SK-N-MC (cell line): ENCODE results near the gene MED27.

Experiments used
- DNase-seq: peaks from one replicate; pipeline ENCODE4 v3.0.0-alpha.2; 2011; ENCODE audit warnings: low read depth, low spot score
- H3K27ac ChIP-seq: fragments of 200-600 bp; sonication (generic); 2 replicates; pipeline ENCODE4 v1.5.1; 2016; ENCODE audit warnings: mixed run types
- H3K36me3 ChIP-seq: fragments of 200-600 bp; sonication (generic); 2 replicates; pipeline ENCODE4 v1.6.1; 2017; ENCODE audit warnings: antibody characterized with exemption, low read length, mixed read lengths; ENCODE audit not compliant: insufficient read depth
- H3K4me3 ChIP-seq: fragments of 200-600 bp; sonication (generic); 2 replicates; pipeline ENCODE4 v1.5.1; 2016
- H3K9ac ChIP-seq: fragments of 200-600 bp; sonication (generic); 2 replicates; pipeline ENCODE4 v1.8.0; 2017; ENCODE audit warnings: mixed run types, mixed read lengths; ENCODE audit not compliant: insufficient read length
- H3K9me3 ChIP-seq: fragments of 200-600 bp; sonication (generic); 2 replicates; pipeline ENCODE4 v1.6.1; 2017; ENCODE audit warnings: low read depth, mild to moderate bottlenecking, antibody characterized with exemption, low read length, moderate library complexity, mixed read lengths
- EZH2 ChIP-seq: fragments of 200-600 bp; sonication (generic); IDR thresholded peaks from one replicate; pipeline ENCODE4 v1.6.1; 2017; ENCODE audit warnings: antibody characterized with exemption
- FOXP2 ChIP-seq: optimal IDR thresholded peaks from 2 replicates; pipeline ENCODE3; 2011; ENCODE audit warnings: mild to moderate bottlenecking, moderate library complexity; ENCODE audit not compliant: insufficient read depth; ENCODE audit errors: extremely low read length, control extremely low read depth
- POLR2AphosphoS5 ChIP-seq: IDR thresholded peaks from 2 replicates; pipeline ENCODE4 v1.6.1; 2012; ENCODE audit warnings: mild to moderate bottlenecking, low read depth, low read length, borderline replicate concordance

The MED27 gene

DNA sequence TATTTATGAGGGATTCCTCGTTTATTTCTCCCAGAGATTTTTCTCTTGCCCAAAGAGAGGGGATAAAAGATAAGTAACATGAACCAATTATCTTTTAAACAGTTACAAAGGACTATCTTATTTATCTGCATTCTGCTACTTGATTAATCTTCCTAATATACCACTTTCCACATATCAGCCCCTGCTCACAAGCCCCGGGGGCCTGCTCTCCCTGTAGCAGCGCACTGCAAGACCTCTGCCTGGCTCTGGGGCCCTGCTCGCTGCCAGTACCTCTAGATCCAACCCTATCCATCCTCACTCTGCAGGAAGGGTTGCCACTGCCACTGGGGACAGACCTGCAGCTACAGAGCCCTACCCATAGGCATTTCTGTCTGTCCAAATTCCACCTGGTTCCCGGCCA lies 75.3 kb downstream of the MED27 start:
- H3K27ac ChIP-seq = peak overlapping the region; percentile 96
- H3K9ac ChIP-seq = no peak overlapping the region
- no peaks in the 10 kb centered on the region for H3K9me3 ChIP-seq
- H3K36me3 ChIP-seq = no peaks in the 10 kb centered on the region
- H3K4me3 ChIP-seq = peak overlapping the region; percentile 67
- no peak for DNase-seq
- TF ChIP-seq FOXP2 = no peak
- no peak for TF ChIP-seq POLR2AphosphoS5
- no peak for TF ChIP-seq EZH2

GRCh38 chr9:132003896-132004295 lies 75.8 kb downstream of the MED27 start:
- DNase-seq = peak; percentile 58

GRCh38 chr9:132003319-132003704 lies 76.4 kb downstream of the MED27 start:
- H3K36me3 ChIP-seq = no peaks in the 10 kb centered on the region
- H3K27ac ChIP-seq = peak overlapping the region; percentile 96
- no peaks in the 10 kb centered on the region for H3K9me3 ChIP-seq
- peak overlapping the region; percentile 41 for H3K9ac ChIP-seq
- TF ChIP-seq EZH2 (no peak), POLR2AphosphoS5 (no peak), FOXP2 (no peak)
- peak overlapping the region; percentile 67; the same call in 1 of the 2 replicates for H3K4me3 ChIP-seq
- DNase-seq = no peak

More at GRCh38 chr9:132003896-132004295, 75.8 kb downstream of the MED27 start:
- H3K9me3 ChIP-seq = no peaks in the 10 kb centered on the region
- H3K9ac ChIP-seq = peak overlapping the region; percentile 41
- H3K27ac ChIP-seq = peak overlapping the region; percentile 96
- no peaks in the 10 kb centered on the region for H3K36me3 ChIP-seq
- H3K4me3 ChIP-seq = peak overlapping the region; percentile 67
- TF ChIP-seq POLR2AphosphoS5 = no peak
- no peak for TF ChIP-seq EZH2
- no peak for TF ChIP-seq FOXP2

DNA sequence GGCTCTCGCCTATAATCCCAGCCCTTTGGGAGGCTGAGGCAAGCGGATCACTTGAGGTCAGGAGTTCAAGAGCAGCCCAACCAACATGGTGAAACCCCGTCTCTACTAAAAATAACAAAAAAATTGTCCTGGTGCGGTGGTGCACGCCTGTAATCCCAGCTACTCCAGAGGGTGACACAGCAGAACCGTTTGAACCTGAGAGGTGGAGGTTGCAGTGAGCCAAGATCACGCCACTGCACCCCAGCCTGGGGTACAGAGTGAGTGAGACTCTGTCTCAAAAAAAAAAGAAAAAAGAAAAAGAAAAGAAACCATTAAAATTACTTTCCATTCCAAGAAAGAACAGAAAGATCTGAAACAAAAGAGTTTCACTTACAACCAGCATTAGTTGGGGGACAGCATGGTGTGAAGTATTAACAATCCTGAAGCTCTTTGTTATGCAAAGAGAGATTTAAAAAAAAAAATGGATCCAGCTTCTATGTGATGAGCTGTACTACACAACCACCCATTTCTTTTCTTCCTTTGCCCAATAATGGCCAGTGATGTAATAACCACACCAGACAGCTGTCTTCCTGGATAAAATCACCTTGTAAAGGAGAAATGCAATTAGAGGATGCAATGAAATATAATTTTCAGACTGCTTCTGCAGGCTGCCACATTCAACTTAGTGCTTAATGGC lies 76.9 kb downstream of the MED27 start:
- no peak for DNase-seq
- Histone ChIP-seq H3K36me3 (no peaks in the 10 kb centered on the region), H3K4me3 (no peak overlapping the region), H3K9ac (no peak overlapping the region), H3K9me3 (no peaks in the 10 kb centered on the region), H3K27ac (peak overlapping the region; percentile 96; the same call in 1 of the 2 replicates)
- no peak for TF ChIP-seq EZH2
- TF ChIP-seq FOXP2 = no peak
- TF ChIP-seq POLR2AphosphoS5 = no peak

DNA sequence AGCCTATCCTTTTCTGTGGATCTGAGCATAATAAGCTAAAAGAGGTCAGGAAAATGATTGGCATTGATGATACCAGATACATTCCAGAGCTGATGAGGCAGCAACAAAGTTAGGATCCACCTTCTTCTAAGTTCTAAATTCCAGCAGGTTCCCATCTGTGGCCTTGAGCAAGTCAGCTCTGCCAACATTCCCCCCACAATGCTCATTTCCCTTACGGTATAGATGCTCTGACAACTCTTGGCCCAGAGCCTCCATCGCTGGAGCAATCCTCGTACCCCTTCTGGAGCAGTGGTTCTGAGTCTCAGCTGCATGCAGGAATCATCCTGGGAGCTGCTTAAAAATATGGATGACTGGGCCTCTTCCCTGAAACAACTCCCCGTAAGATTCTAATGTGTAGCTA lies 78.1 kb downstream of the MED27 start:
- no peak overlapping the region for H3K4me3 ChIP-seq
- no peak for DNase-seq
- no peak for TF ChIP-seq POLR2AphosphoS5
- no peak for TF ChIP-seq FOXP2
- H3K36me3 ChIP-seq = no peaks in the 10 kb centered on the region
- H3K9ac ChIP-seq = no peak overlapping the region
- H3K9me3 ChIP-seq = no peaks in the 10 kb centered on the region
- H3K27ac ChIP-seq = no peak overlapping the region

- H3K4me3 ChIP-seq = no peak overlapping the region
- no peak overlapping the region for H3K9ac ChIP-seq
- TF ChIP-seq POLR2AphosphoS5 (no peak), FOXP2 (no peak), EZH2 (no peak)
- DNase-seq = no peak
- no peaks in the 10 kb centered on the region for H3K9me3 ChIP-seq
- H3K27ac ChIP-seq = no peak overlapping the region
- H3K36me3 ChIP-seq = no peaks in the 10 kb centered on the region; the same call in 1 of the 2 replicates
These were observed 79.0 kb downstream of the MED27 start for GRCh38 chr9:132000659-132001058.

- no peak overlapping the region for H3K27ac ChIP-seq
- H3K36me3 ChIP-seq = no peaks in the 10 kb centered on the region; the same call in 1 of the 2 replicates
- TF ChIP-seq POLR2AphosphoS5 (no peak), EZH2 (no peak), FOXP2 (no peak)
- no peak overlapping the region for H3K9ac ChIP-seq
- no peak for DNase-seq
- H3K9me3 ChIP-seq = no peaks in the 10 kb centered on the region
- H3K4me3 ChIP-seq = no peak overlapping the region
These were observed 79.7 kb downstream of the MED27 start for GRCh38 chr9:131999692-132000551.

DNA sequence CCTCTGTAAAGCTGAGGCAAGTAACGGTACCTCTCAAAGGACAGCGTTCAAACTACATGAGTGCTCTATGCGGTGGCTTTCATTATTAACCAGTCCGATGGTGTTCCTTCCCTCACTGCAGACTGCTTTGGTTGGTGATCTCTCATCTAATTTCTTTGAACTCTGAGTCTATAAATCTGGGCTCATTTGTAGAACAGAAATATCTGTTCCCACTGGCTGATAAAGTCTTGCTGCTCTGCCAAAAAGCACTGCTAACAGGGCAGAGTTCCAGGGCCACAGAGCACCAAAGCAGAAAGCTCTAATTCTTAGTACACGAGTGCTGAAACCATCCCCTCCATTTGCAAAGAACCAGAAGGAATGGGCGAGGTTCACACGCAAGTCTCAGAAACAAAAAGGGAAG lies 81.9 kb downstream of the MED27 start:
- no peak overlapping the region for H3K9ac ChIP-seq
- DNase-seq = no peak
- TF ChIP-seq FOXP2 (no peak), EZH2 (no peak), POLR2AphosphoS5 (no peak)
- H3K4me3 ChIP-seq = no peak overlapping the region
- H3K9me3 ChIP-seq = no peaks in the 10 kb centered on the region
- no peaks in the 10 kb centered on the region; the same call in 1 of the 2 replicates for H3K36me3 ChIP-seq
- no peak overlapping the region for H3K27ac ChIP-seq
